ENCODE measurements around the gene ABCA13.

The ABCA13 gene

GRCh38 chr7:48300301-48300700 lies 129.0 kb downstream of the ABCA13 start:
- DNase-seq (ENCODE audit: low spot score), result no peak

GRCh38 chr7:48301201-48301600 lies 129.9 kb downstream of the ABCA13 start:
- no peak for DNase-seq (ENCODE audit: low spot score)

- DNase-seq (ENCODE audit: low spot score), result no peak
Observed at GRCh38 chr7:48304641-48305040, 133.4 kb downstream of the ABCA13 start.

GRCh38 chr7:48305661-48306060 lies 134.4 kb downstream of the ABCA13 start:
- DNase-seq (ENCODE audit: low spot score), result no peak

- DNase-seq (ENCODE audit: low spot score), result no peak
Observed at GRCh38 chr7:48307041-48307714, 135.9 kb downstream of the ABCA13 start.

GRCh38 chr7:48309720-48310119 lies 138.5 kb downstream of the ABCA13 start:
- DNase-seq (ENCODE audit: low spot score), result no peak

- DNase-seq (ENCODE audit: low spot score), result no peak
Observed at GRCh38 chr7:48311464-48312100, 140.3 kb downstream of the ABCA13 start.

- DNase-seq (ENCODE audit: low spot score), result no peak
Observed at GRCh38 chr7:48312151-48312550, 140.9 kb downstream of the ABCA13 start.

GRCh38 chr7:48316768-48317167 lies 145.5 kb downstream of the ABCA13 start:
- no peak for DNase-seq (ENCODE audit: low spot score)

GRCh38 chr7:48317360-48317759 lies 146.1 kb downstream of the ABCA13 start:
- no peak for DNase-seq (ENCODE audit: low spot score)

- no peak for DNase-seq (ENCODE audit: low spot score)
Observed at GRCh38 chr7:48321319-48322010, 150.2 kb downstream of the ABCA13 start.

GRCh38 chr7:48337012-48337621 lies 165.9 kb downstream of the ABCA13 start:
- no peak for DNase-seq (ENCODE audit: low spot score)

GRCh38 chr7:48337781-48338180 lies 166.5 kb downstream of the ABCA13 start:
- no peak for DNase-seq (ENCODE audit: low spot score)

GRCh38 chr7:48347230-48347825 lies 176.1 kb downstream of the ABCA13 start:
- DNase-seq (ENCODE audit: low spot score), result no peak

- DNase-seq (ENCODE audit: low spot score), result no peak
Observed at GRCh38 chr7:48350515-48350914, 179.3 kb downstream of the ABCA13 start.

- DNase-seq (ENCODE audit: low spot score), result no peak
Observed at GRCh38 chr7:48351900-48352299, 180.6 kb downstream of the ABCA13 start.

GRCh38 chr7:48355346-48355745 lies 184.1 kb downstream of the ABCA13 start:
- no peak for DNase-seq (ENCODE audit: low spot score)

GRCh38 chr7:48360574-48360973 lies 189.3 kb downstream of the ABCA13 start:
- DNase-seq (ENCODE audit: low spot score), result no peak

- DNase-seq (ENCODE audit: low spot score), result no peak
Observed at GRCh38 chr7:48363174-48363573, 191.9 kb downstream of the ABCA13 start.

- no peak for DNase-seq (ENCODE audit: low spot score)
Observed at GRCh38 chr7:48365010-48365409, 193.8 kb downstream of the ABCA13 start.

- no peak for DNase-seq (ENCODE audit: low spot score)
Observed at GRCh38 chr7:48366096-48366495, 194.8 kb downstream of the ABCA13 start.

GRCh38 chr7:48376263-48376662 lies 205.0 kb downstream of the ABCA13 start:
- DNase-seq (ENCODE audit: low spot score), result no peak

- no peak for DNase-seq (ENCODE audit: low spot score)
Observed at GRCh38 chr7:48380921-48381320, 209.7 kb downstream of the ABCA13 start.

All from CD4-positive, alpha-beta T cell treated with Interleukin-2 at 100 ng/mL for 4 hours (primary cell).